Type B pancreatic cell (in vitro differentiated cells): ENCODE results near the gene INO80D. TPM values are rescaled to one million over a fixed set of nuclear protein-coding genes. Genes with fewer than 3 reads are reported as not detected.

Experiments
- DNase-seq: peaks from one replicate; pipeline ENCODE4 v3.0.0; 2021; ENCODE audit warnings: mixed read lengths; ENCODE audit not compliant: unreplicated experiment; ENCODE audit errors: extremely low spot score
- H3K27ac Mint-ChIP-seq: 2 replicates; pipeline ENCODE4 v1.8.0; 2021; ENCODE audit warnings: mild to moderate bottlenecking, mixed read lengths
- H3K27me3 Mint-ChIP-seq: 2 replicates; pipeline ENCODE4 v1.8.0; 2021; ENCODE audit warnings: mixed read lengths
- H3K36me3 Mint-ChIP-seq: 2 replicates; pipeline ENCODE4 v1.8.0; 2021; ENCODE audit warnings: mixed read lengths
- H3K4me1 Mint-ChIP-seq: one replicate; pipeline ENCODE4 v1.8.0; 2021; ENCODE audit warnings: mixed read lengths; ENCODE audit not compliant: unreplicated experiment
- H3K4me3 Mint-ChIP-seq: 2 replicates; pipeline ENCODE4 v1.8.0; 2021; ENCODE audit warnings: mild to moderate bottlenecking, mixed read lengths
- H3K9me3 Mint-ChIP-seq: 2 replicates; pipeline ENCODE4 v1.8.0; 2021; ENCODE audit warnings: mixed read lengths
- total RNA-seq: library from RNA; stranded (reverse); gene quantifications from 2 replicates; pipeline ENCODE4 v1.2.1, GENCODE V29; 2021; ENCODE audit warnings: low replicate concordance
- TF ChIP-seq, protein P1 (sequence below): fragments of 200-600 bp; sonication (generic); conservative IDR thresholded peaks from 2 replicates; pipeline ENCODE4 v1.5.0; 2021; ENCODE audit warnings: antibody characterized with exemption, mild to moderate bottlenecking

Gene INO80D
- total RNA-seq, 1 donor from 2014 or later = 20.4 TPM

GRCh38 chr2:205946226-205946625 lies 139.7 kb downstream of the INO80D start:
- TF ChIP-seq, protein P1, sequence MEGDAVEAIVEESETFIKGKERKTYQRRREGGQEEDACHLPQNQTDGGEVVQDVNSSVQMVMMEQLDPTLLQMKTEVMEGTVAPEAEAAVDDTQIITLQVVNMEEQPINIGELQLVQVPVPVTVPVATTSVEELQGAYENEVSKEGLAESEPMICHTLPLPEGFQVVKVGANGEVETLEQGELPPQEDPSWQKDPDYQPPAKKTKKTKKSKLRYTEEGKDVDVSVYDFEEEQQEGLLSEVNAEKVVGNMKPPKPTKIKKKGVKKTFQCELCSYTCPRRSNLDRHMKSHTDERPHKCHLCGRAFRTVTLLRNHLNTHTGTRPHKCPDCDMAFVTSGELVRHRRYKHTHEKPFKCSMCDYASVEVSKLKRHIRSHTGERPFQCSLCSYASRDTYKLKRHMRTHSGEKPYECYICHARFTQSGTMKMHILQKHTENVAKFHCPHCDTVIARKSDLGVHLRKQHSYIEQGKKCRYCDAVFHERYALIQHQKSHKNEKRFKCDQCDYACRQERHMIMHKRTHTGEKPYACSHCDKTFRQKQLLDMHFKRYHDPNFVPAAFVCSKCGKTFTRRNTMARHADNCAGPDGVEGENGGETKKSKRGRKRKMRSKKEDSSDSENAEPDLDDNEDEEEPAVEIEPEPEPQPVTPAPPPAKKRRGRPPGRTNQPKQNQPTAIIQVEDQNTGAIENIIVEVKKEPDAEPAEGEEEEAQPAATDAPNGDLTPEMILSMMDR = no peak
- DNase-seq = no peak
- H3K27ac Mint-ChIP-seq = no peak overlapping the region
- H3K4me3 Mint-ChIP-seq = no peak overlapping the region
- H3K36me3 Mint-ChIP-seq = no peaks in the 10 kb centered on the region
- H3K4me1 Mint-ChIP-seq = peaks cover 29% of the 10 kb centered on the region
- no peaks in the 10 kb centered on the region for H3K9me3 Mint-ChIP-seq
- peaks cover 8% of the 10 kb centered on the region for H3K27me3 Mint-ChIP-seq

Other genes starting within 250 kb of the INO80D start
- 81.5 and 95.9 TPM in 2 replicates for gene NDUFS1, start 73.3 kb upstream of the INO80D start, total RNA-seq
- gene EEF1B2, start 73.7 kb upstream of the INO80D start, total RNA-seq = 623 and 674 TPM in 2 replicates
- gene ZDBF2, start 188.5 kb upstream of the INO80D start, total RNA-seq = 28.3 and 35.1 TPM in 2 replicates